Osteoblast (primary cell): ENCODE data around the gene PI4KA. TPM values are rescaled to one million over a fixed set of nuclear protein-coding genes. Genes with fewer than 3 reads are reported as not detected.
"Not testable (repeated sequence)": the region's sequence is repeated elsewhere in the genome, so short reads cannot be mapped to it uniquely, and the experiment has no call there.

Experiments
- DNase-seq: peaks from one replicate; pipeline ENCODE4 v3.0.0; 2011; ENCODE audit warnings: low spot score, mixed read lengths; ENCODE audit not compliant: insufficient read length; ENCODE audit errors: missing footprints
- H2AFZ ChIP-seq: 2 replicates; pipeline ENCODE4 v1.6.0; 2011; ENCODE audit warnings: mild to moderate bottlenecking, low read length
- H3K27ac ChIP-seq: 2 replicates; pipeline ENCODE4 v1.5.1; 2011; ENCODE audit warnings: mild to moderate bottlenecking, low read depth, low read length, moderate library complexity
- H3K27me3 ChIP-seq: 2 replicates; pipeline ENCODE4 v1.6.0; 2012; ENCODE audit warnings: mild to moderate bottlenecking, control low read depth, inconsistent platforms, low read length, moderate library complexity; ENCODE audit not compliant: insufficient read depth
- H3K36me3 ChIP-seq: 2 replicates; pipeline ENCODE4 v1.5.1; 2011; ENCODE audit warnings: mild to moderate bottlenecking, low read length, control low read depth, moderate library complexity; ENCODE audit not compliant: insufficient read depth
- H3K4me1 ChIP-seq: 2 replicates; pipeline ENCODE4 v1.5.1; 2011; ENCODE audit warnings: mild to moderate bottlenecking, low read length, control low read depth, moderate library complexity; ENCODE audit not compliant: insufficient read depth
- H3K4me2 ChIP-seq: 2 replicates; pipeline ENCODE4 v1.6.0; 2011; ENCODE audit warnings: mild to moderate bottlenecking, low read length; ENCODE audit not compliant: insufficient read depth
- H3K4me3 ChIP-seq: fragments of 200-600 bp; sonication (generic); 3 replicates; pipeline ENCODE4 v1.5.1; 2012; ENCODE audit warnings: mild to moderate bottlenecking, low read length, inconsistent platforms; ENCODE audit not compliant: insufficient read depth
- H3K79me2 ChIP-seq: 2 replicates; pipeline ENCODE4 v1.6.0; 2012; ENCODE audit warnings: mild to moderate bottlenecking, low read length, control low read depth, inconsistent platforms; ENCODE audit not compliant: insufficient read depth
- H3K9me3 ChIP-seq: 2 replicates; pipeline ENCODE4 v1.5.1; 2011; ENCODE audit warnings: low read depth, low read length, control low read depth
- H4K20me1 ChIP-seq: 2 replicates; pipeline ENCODE4 v1.6.0; 2012; ENCODE audit warnings: mild to moderate bottlenecking, low read length, control low read depth; ENCODE audit not compliant: insufficient read depth
- total RNA-seq: library from RNA; depleted of rRNA; stranded (reverse); fragments of >200 nt; gene quantifications from 2 replicates; pipeline ENCODE4 v1.2.3, GENCODE V29; 2012
- TF ChIP-seq, protein P1 (sequence below): IDR thresholded peaks from 2 replicates; pipeline ENCODE4 v1.5.1; 2011; ENCODE audit warnings: mild to moderate bottlenecking, low read depth, low read length, moderate library complexity; ENCODE audit errors: extremely low read depth

The PI4KA gene
- total RNA-seq, 1 donor = 61.9 TPM

DNA sequence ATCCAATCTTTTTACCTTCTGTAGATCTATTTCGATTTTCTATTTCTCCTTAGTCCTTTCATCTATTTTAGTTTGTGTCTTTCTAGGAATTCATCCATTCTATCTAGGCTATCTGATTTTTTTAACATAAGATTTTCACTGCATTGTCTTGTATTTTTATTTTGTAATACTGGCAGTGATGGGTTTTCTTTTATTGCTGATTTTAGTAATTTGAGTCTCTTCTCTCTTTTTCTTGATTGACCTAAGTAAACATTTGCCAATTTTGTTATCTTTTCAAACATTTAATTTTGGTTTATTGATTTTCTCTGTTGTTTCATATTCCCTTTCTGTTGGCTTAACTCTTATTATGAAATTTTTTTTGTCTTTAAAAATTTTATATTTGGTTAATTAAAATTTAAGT is 192.1 kb downstream of the PI4KA start:
- no peak for DNase-seq
- no peaks in the 10 kb centered on the region for H3K9me3 ChIP-seq
- peaks cover 14% of the 10 kb centered on the region for H3K27me3 ChIP-seq
- no peaks in the 10 kb centered on the region for H3K36me3 ChIP-seq
- H3K4me1 ChIP-seq = no peaks in the 10 kb centered on the region
- TF ChIP-seq, protein P1, sequence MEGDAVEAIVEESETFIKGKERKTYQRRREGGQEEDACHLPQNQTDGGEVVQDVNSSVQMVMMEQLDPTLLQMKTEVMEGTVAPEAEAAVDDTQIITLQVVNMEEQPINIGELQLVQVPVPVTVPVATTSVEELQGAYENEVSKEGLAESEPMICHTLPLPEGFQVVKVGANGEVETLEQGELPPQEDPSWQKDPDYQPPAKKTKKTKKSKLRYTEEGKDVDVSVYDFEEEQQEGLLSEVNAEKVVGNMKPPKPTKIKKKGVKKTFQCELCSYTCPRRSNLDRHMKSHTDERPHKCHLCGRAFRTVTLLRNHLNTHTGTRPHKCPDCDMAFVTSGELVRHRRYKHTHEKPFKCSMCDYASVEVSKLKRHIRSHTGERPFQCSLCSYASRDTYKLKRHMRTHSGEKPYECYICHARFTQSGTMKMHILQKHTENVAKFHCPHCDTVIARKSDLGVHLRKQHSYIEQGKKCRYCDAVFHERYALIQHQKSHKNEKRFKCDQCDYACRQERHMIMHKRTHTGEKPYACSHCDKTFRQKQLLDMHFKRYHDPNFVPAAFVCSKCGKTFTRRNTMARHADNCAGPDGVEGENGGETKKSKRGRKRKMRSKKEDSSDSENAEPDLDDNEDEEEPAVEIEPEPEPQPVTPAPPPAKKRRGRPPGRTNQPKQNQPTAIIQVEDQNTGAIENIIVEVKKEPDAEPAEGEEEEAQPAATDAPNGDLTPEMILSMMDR = no peak
- H3K4me2 ChIP-seq = no peak overlapping the region
- no peak overlapping the region for H3K4me3 ChIP-seq
- H4K20me1 ChIP-seq = no peaks in the 10 kb centered on the region
- H3K79me2 ChIP-seq = no peaks in the 10 kb centered on the region
- no peak overlapping the region for H3K27ac ChIP-seq
- no peak overlapping the region for H2AFZ ChIP-seq

DNA sequence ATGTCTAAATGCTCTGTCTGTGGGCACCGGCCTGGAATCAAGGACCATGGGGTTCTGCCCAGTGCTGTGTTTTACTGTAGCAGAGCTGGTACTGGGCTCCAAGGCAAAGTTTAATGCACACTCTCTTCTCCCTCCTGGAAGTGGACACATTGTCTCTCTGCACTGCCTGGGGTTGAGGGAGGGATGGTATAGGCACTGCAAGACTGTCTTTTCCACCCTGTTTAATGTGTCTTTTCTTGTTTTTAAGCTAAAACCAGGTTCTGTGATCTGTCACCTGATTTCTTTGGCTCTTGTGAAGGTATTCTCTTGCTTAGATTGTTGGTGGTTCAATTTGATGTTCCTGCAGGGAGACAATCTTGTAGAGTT is 194.0 kb downstream of the PI4KA start:
- Histone ChIP-seq H4K20me1 (no peaks in the 10 kb centered on the region), H3K36me3 (no peaks in the 10 kb centered on the region), H3K4me1 (no peaks in the 10 kb centered on the region), H3K79me2 (no peaks in the 10 kb centered on the region), H3K27ac (no peak overlapping the region), H3K4me2 (no peak overlapping the region), H2AFZ (no peak overlapping the region), H3K4me3 (no peak overlapping the region), H3K27me3 (peaks cover 27% of the 10 kb centered on the region), H3K9me3 (no peaks in the 10 kb centered on the region)
- TF ChIP-seq, protein P1 = no peak
- DNase-seq = no peak

DNA sequence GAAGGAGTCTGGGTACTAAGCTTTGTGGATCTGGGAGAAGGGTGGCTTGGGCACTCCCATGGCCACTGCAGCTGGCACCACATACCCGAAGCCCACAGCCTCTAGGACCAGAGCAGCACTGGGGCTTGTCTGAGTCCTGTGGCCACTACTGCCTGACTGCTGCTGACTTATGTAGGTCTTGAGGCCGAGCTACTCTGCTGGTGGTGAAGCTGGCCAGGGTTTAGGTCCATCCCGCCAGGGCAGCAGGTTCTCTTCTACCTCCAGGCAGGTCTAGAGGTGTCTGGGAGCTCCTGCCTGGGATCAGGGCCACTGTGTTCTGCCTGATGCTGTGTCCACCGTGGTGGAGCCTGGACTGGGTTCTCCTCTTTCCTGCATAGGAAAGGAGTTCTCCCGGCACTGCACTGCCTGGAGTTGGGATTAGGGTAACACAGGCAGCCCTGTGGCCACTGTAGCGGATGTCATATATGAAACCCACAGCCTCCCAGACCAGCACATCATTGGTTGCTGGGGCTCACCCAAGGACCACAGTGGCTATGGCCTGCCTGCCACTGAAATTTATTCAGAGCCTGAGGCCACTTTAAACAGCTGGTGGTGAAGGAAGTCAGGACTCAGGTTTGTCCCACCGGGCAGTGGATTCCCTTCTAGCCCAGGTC is 194.5 kb downstream of the PI4KA start:
- no peaks in the 10 kb centered on the region for H3K79me2 ChIP-seq
- H3K27me3 ChIP-seq = peaks cover 32% of the 10 kb centered on the region
- H4K20me1 ChIP-seq = no peaks in the 10 kb centered on the region
- TF ChIP-seq, protein P1 = no peak
- no peaks in the 10 kb centered on the region for H3K36me3 ChIP-seq
- no peak overlapping the region for H2AFZ ChIP-seq
- no peaks in the 10 kb centered on the region for H3K4me1 ChIP-seq
- H3K4me3 ChIP-seq = no peak overlapping the region
- peak; percentile 14 for DNase-seq
- H3K9me3 ChIP-seq = no peaks in the 10 kb centered on the region
- H3K27ac ChIP-seq = no peak overlapping the region
- H3K4me2 ChIP-seq = no peak overlapping the region

DNA sequence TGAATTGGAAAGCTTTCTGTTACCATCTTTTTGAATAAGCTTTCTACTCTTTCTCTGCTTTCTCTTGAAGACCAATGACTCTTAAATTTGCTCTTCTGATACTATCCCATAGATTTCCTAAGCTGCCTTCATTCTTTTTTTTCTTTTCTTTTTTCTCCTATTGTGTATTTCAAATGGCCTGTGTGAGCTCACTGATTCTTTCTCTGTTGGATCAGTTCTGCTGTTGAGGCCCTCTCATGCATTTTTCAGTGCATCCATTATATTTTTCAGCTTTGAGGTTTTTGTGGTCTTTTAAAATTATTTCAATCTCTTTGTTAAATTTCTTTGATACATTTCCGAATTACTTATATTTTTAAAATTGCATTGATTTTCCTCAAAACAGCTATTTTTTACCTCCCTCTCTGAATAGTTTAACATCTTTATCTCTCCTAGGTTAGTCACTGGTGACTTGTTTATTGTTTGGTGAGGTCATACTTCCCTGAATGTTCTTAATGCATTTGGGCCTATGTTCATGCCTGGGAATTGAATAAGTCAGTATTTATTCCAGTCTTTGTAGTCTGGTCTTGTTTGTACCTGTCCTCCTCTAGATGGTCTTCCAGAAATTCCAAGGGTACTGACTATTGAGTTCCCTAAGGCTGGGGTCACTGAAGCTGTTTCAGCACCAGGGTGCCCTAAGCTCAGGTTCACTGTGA is 195.3 kb downstream of the PI4KA start:
- Histone ChIP-seq H3K27me3 (peaks cover 38% of the 10 kb centered on the region), H3K4me3 (no peak overlapping the region), H3K4me2 (no peak overlapping the region), H3K79me2 (no peaks in the 10 kb centered on the region), H4K20me1 (no peaks in the 10 kb centered on the region), H3K36me3 (no peaks in the 10 kb centered on the region), H3K27ac (no peak overlapping the region), H2AFZ (no peak overlapping the region), H3K4me1 (no peaks in the 10 kb centered on the region), H3K9me3 (no peaks in the 10 kb centered on the region)
- TF ChIP-seq, protein P1 = no peak
- DNase-seq = peak; percentile 29

DNA sequence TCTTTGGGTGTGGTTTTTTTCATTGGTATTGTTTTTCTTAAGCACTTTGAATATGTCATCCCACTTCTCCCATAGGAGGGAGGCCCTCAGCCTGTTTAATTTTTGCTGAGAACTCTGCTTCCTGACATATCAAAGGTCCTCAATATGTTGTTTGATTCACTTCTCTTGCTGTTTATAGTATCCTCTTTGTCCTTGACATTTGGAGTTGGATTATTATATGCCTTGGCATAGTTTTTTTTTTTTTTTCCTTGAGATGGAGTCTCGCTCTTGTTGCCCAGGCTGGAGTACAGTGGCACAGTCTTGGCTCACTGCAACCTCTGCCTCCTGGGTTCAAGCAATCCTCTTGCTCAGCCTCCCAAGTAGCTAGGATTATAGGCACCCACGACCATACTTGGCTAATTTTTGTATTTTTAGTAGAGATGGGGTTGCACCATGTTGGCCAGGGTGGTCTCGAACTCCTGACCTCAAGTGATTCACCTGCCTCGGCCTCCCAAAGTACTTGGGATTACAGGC is 196.0 kb downstream of the PI4KA start:
- H3K79me2 ChIP-seq, H3K4me3 ChIP-seq, H3K27ac ChIP-seq, H3K36me3 ChIP-seq, H3K4me1 ChIP-seq, H3K4me2 ChIP-seq, H2AFZ ChIP-seq, H3K9me3 ChIP-seq, DNase-seq, H4K20me1 ChIP-seq: not testable (repeated sequence)
- peaks cover 38% of the 10 kb centered on the region for H3K27me3 ChIP-seq
